PC-3 (cell line): ENCODE data around the gene OSBPL6.

Experiments used
- EZH2 ChIP-seq: fragments of 300-600 bp; sonication (generic); IDR thresholded peaks from one replicate; pipeline ENCODE4 v1.6.1; 2017; ENCODE audit warnings: antibody characterized with exemption, mild to moderate bottlenecking, low read length; ENCODE audit not compliant: unreplicated experiment
- EZH2phosphoT487 ChIP-seq: fragments of 300-600 bp; sonication (generic); IDR thresholded peaks from 2 replicates; pipeline ENCODE4 v1.6.1; 2018; ENCODE audit warnings: mild to moderate bottlenecking, antibody characterized with exemption, low read length, borderline replicate concordance
- TF ChIP-seq, protein P1 (sequence below): fragments of 300-600 bp; sonication (generic); conservative IDR thresholded peaks from 2 replicates; pipeline ENCODE4 v1.5.1; 2017; ENCODE audit warnings: antibody characterized with exemption, low read depth, mild to moderate bottlenecking, low read length

DNA sequence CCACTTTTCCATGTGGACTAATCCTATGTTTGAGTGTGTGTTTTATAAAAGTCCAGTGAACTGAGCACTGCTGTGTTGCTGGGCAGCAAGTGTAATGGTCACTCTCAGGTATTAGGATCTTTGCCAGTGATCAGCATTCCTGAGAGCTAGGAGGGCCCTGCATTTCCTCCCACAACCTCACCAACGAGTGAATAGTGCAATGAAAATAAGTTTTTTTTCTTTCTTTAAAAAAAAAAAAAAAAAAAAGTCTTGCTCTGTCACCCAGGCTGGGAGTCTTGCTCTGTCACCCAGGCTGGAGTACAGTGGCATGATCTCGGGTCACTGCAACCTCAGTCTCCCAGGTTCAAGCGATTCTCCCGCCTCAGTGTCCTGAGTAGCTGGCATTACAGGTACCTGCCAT lies 6.5 kb upstream of the OSBPL6 start:
- TF ChIP-seq, protein P1, sequence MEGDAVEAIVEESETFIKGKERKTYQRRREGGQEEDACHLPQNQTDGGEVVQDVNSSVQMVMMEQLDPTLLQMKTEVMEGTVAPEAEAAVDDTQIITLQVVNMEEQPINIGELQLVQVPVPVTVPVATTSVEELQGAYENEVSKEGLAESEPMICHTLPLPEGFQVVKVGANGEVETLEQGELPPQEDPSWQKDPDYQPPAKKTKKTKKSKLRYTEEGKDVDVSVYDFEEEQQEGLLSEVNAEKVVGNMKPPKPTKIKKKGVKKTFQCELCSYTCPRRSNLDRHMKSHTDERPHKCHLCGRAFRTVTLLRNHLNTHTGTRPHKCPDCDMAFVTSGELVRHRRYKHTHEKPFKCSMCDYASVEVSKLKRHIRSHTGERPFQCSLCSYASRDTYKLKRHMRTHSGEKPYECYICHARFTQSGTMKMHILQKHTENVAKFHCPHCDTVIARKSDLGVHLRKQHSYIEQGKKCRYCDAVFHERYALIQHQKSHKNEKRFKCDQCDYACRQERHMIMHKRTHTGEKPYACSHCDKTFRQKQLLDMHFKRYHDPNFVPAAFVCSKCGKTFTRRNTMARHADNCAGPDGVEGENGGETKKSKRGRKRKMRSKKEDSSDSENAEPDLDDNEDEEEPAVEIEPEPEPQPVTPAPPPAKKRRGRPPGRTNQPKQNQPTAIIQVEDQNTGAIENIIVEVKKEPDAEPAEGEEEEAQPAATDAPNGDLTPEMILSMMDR: no peak
- TF ChIP-seq EZH2phosphoT487 (no peak), EZH2 (no peak)
